Thyroid gland (tissue), 4 donors: ENCODE results near the gene NAXD. TPM values are rescaled to one million over a fixed set of nuclear protein-coding genes. Genes with fewer than 3 reads are reported as not detected.
"Not testable (repeated sequence)": the region's sequence is repeated elsewhere in the genome, so short reads cannot be mapped to it uniquely, and the experiment has no call there.

ENCODE experiments used
- DNase-seq, 2 donors: peaks; one replicate each; pipeline ENCODE4 v3.0.0-alpha.2; 2019
- H3K27ac ChIP-seq, 3 donors: fragments of 200-600 bp; sonication (generic); 1 replicate in 2 of 3; 2 replicates in 1 of 3; pipeline ENCODE4 v1.5.1; 2016 to 2019; ENCODE audit warnings: mild to moderate bottlenecking in 1 of 3, moderate library complexity in 1 of 3
- H3K27me3 ChIP-seq: fragments of 200-600 bp; sonication (generic); one replicate; pipeline ENCODE4 v1.5.1; 2019
- H3K36me3 ChIP-seq, 2 donors: fragments of 200-600 bp; sonication (generic); one replicate each; pipeline ENCODE4 v1.5.1; 2016 to 2019
- H3K4me1 ChIP-seq, 2 donors: fragments of 200-600 bp; sonication (generic); one replicate each; pipeline ENCODE4 v1.5.1; 2017 to 2019
- H3K4me3 ChIP-seq, 3 donors: fragments of 200-600 bp; sonication (generic); replicated peaks in 1 of 3; 1 replicate in 2 of 3; 2 replicates in 1 of 3; pipeline ENCODE4 v1.5.1; 2016; ENCODE audit warnings: mild to moderate bottlenecking in 1 of 3
- H3K9me3 ChIP-seq: fragments of 200-600 bp; sonication (generic); one replicate; pipeline ENCODE4 v1.5.1; 2017
- POLR2A ChIP-seq, 2 donors: fragments of 450-650 bp; IDR thresholded peaks; one replicate each; pipeline ENCODE4 v1.6.1; 2017; ENCODE audit warnings: antibody characterized with exemption in 2 of 2, mild to moderate bottlenecking in 2 of 2, moderate library complexity in 1 of 2
- WGBS, 2 donors: methylation state at CpG; one replicate each; pipeline ENCODE4 v1.1.5; 2017; 5-methylcytosine and 5-hydroxymethylcytosine counted together
- intact Hi-C: fragments of 100-400 bp; cut with DNase I; formaldehyde crosslinking; loops from one replicate; pipeline ENCODE4 v1.15.1; 2023
- total RNA-seq, 4 donors: library from RNA; depleted of rRNA; stranded (reverse); fragments of >200 nt; gene quantifications; one replicate each; pipeline ENCODE4 v1.2.3, GENCODE V29; 2016
- TF ChIP-seq, protein P1 (sequence below), 6 experiments: fragments of 200-600 bp in 3 of 6; fragments of 450-650 bp in 3 of 6; sonication (generic) in 3 of 6; IDR thresholded peaks; one replicate each; pipeline ENCODE4 v1.5.1; 2016 to 2019; ENCODE audit warnings: antibody characterized with exemption in 6 of 6, mild to moderate bottlenecking in 2 of 6, inconsistent platforms in 1 of 6, moderate library complexity in 1 of 6

NAXD gene
- total RNA-seq, 4 donors from 2014 or later, result 38.2 to 46.6 (median 42.8) TPM

DNA sequence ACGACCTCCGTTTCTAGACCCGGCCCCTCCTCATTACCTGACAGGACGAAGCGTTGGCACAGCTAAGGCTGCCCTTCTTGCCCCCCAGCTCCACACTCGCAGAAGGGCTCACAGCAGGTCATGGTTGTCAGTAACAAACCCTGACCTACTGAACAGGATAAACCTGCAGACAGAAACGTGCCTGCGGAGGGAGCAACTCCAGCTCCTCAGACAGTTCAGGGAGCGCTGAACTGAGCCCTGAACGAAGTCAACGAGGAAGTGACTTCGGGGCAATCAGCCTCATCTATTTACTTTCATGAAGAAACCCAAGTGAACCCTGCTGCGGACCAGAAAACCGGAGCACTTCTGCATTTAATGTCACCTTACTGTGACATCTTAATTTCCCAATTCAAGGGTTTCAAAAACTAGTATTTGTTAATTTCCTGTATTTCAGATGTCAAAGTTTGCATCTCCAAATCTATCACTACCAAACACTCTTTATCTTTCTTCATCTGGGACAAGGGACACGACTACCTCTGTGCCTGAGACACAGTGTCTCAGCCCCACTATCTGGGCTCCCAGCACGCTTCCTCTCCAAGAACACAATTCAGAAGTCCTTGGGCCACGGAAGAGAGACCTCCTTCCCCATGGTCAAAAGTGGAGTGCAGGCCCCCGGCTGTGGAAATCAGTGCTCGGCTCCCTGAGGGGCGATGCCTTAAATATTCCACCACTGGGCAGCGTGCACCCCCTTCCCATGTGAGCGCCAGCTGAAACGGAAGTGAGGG, 50.3 kb downstream of the NAXD start:
- H3K27ac ChIP-seq, result no peak overlapping the region
- no peaks in the 10 kb centered on the region for H3K27me3 ChIP-seq
- 89% methylated on average over 23 of the region's 23 CpGs for WGBS, 2 donors
- no peaks in the 10 kb centered on the region for H3K4me1 ChIP-seq
- intact Hi-C loops, result no loop called here
- peaks cover 33 to 39% of the 10 kb centered on the region in 2 donors for H3K36me3 ChIP-seq
- TF ChIP-seq POLR2A (IDR thresholded peaks at IDR 0.05), result no peak
- TF ChIP-seq, protein P1, sequence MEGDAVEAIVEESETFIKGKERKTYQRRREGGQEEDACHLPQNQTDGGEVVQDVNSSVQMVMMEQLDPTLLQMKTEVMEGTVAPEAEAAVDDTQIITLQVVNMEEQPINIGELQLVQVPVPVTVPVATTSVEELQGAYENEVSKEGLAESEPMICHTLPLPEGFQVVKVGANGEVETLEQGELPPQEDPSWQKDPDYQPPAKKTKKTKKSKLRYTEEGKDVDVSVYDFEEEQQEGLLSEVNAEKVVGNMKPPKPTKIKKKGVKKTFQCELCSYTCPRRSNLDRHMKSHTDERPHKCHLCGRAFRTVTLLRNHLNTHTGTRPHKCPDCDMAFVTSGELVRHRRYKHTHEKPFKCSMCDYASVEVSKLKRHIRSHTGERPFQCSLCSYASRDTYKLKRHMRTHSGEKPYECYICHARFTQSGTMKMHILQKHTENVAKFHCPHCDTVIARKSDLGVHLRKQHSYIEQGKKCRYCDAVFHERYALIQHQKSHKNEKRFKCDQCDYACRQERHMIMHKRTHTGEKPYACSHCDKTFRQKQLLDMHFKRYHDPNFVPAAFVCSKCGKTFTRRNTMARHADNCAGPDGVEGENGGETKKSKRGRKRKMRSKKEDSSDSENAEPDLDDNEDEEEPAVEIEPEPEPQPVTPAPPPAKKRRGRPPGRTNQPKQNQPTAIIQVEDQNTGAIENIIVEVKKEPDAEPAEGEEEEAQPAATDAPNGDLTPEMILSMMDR (IDR thresholded peaks at IDR 0.05), result no peak
- H3K9me3 ChIP-seq, result no peaks in the 10 kb centered on the region
- no peak overlapping the region for H3K4me3 ChIP-seq
- DNase-seq, result no peak

DNA sequence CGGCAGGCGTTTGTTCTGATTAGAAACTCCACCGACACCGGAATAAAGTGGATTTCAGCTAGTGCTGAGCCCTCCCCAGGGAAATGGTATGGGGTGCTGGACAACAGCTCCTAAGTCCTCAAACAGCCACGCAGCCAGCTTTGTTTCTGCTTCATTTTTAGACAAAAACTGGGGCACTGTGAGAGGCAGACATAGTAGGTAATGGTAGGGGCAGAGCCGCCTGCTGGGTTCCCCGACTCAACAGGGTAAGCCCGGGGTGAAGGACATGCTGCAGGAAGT, 50.8 kb downstream of the NAXD start:
- Histone ChIP-seq H3K27ac (no peak overlapping the region), H3K9me3 (no peaks in the 10 kb centered on the region), H3K4me3 (no peak overlapping the region), H3K36me3 (peaks cover 33 to 39% of the 10 kb centered on the region in 2 donors), H3K27me3 (no peaks in the 10 kb centered on the region), H3K4me1 (no peaks in the 10 kb centered on the region)
- WGBS, 2 donors, result 91 to 95% methylated on average over 7 to 8 of the region's 8 CpGs
- no peak for DNase-seq
- TF ChIP-seq, protein P1 (IDR thresholded peaks at IDR 0.05), result no peak
- TF ChIP-seq POLR2A (IDR thresholded peaks at IDR 0.05), result no peak
- intact Hi-C loops, result no loop called here

DNA sequence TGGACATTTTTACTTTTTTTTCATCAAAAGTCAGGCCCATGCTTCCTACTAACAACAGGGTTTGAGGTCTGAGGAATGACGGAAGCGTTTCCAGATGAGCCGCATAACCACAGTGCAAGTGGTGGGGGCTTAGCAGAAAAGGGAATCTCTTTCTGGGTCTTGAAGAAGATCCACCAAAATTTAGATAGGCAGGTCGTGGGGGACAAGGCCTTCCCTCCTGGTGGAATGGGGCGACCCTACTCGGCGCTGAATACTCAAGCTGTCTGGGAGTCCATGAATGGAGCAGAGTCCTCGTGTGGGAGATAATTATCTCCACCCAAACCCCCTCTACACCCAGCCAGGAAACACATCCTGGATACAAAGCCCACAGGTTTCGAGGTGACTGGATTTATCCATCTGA, 53.7 kb downstream of the NAXD start:
- no peaks in the 10 kb centered on the region for H3K9me3 ChIP-seq
- H3K4me3 ChIP-seq, result no peak overlapping the region
- DNase-seq, result no peak
- no peaks in the 10 kb centered on the region for H3K4me1 ChIP-seq
- TF ChIP-seq, protein P1 (IDR thresholded peaks at IDR 0.05), result no peak
- no peak for TF ChIP-seq POLR2A (IDR thresholded peaks at IDR 0.05)
- WGBS, 2 donors, result 92 to 95% methylated on average over 9 of the region's 9 CpGs
- peaks cover 17 to 35% of the 10 kb centered on the region in 2 donors for H3K36me3 ChIP-seq
- no peaks in the 10 kb centered on the region for H3K27me3 ChIP-seq
- intact Hi-C loops, result no loop called here
- H3K27ac ChIP-seq, result no peak overlapping the region

DNA sequence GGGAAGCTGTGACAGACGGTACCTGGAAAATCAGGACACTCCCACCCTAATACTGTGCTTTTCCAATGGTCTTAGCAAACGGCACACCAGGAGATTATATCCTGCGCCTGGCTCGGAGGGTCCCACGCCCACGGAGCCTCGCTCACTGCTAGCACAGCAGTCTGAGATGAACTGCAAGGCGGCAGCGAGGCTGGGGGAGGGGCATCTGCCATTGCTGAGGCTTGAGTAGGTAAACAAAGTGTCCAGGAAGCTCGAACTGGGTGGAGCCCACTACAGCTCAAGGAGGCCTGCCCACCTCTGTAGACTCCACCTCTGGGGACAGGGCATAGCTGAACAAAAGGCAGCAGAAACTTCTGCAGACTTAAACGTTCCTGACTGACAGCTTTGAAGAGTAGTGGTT, 54.5 kb downstream of the NAXD start:
- WGBS, 2 donors, result 94 to 96% methylated on average over 9 to 11 of the region's 11 CpGs
- peaks cover 17 to 30% of the 10 kb centered on the region in 2 donors for H3K36me3 ChIP-seq
- DNase-seq, H3K4me1 ChIP-seq, H3K4me3 ChIP-seq, H3K27ac ChIP-seq, H3K9me3 ChIP-seq, intact Hi-C loops, H3K27me3 ChIP-seq: not testable (repeated sequence)

DNA sequence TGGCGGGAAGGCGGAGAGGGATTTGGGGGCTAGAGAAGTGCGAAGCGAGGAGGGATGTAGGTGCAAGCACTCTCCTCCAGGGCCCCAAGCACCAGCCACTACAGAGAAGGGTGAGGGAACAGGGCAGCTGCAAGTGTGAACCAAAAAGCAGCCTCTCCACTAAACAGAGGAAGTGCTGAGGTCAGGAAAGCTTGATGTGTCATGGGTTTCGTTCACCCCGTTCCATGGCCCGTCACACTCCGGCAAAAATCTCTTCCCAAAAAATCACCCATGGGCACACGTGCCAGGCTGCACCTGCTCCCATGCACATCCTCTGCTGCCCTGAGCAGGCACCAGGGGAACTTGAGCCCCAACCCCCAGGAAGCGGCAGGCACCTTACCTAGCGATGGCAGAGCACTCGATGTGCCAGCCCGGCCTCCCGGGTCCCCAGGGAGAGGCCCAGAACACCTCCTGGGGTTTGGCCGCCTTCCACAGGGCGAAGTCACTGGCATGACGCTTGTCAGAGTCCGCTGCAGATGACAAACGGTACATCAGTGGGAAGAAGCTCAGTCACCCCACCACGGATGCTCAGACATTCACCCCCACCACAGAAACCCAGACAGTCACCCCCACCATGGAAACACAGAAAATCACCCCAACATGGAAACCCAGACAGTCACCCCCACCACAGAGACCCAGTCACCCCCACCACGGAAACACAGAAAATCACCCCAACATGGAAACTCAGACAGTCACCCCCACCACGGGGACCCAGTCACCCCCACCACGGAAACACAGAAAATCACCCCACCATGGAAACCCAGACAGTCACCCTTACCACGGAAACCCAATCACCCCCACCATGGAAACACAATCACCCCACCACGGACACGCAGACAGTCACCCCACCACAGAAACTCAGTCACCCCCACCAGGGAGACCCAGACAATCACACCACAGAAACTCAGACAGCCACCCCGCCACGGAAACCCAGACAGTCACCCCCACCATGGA, 61.5 kb downstream of the NAXD start:
- TF ChIP-seq, protein P1 (IDR thresholded peaks at IDR 0.05), result no peak
- no peak for TF ChIP-seq POLR2A (IDR thresholded peaks at IDR 0.05)
- peaks cover 13 to 14% of the 10 kb centered on the region in 2 donors for H3K36me3 ChIP-seq
- H3K4me3 ChIP-seq, result no peak overlapping the region
- peak in 1 of 2 donors; percentile 18 for DNase-seq
- intact Hi-C loops, result no loop called here
- no peak overlapping the region for H3K27ac ChIP-seq
- H3K27me3 ChIP-seq, result no peaks in the 10 kb centered on the region
- 88 to 92% methylated on average over 12 to 28 of the region's 28 CpGs for WGBS, 2 donors
- H3K4me1 ChIP-seq, result no peaks in the 10 kb centered on the region
- H3K9me3 ChIP-seq, result no peaks in the 10 kb centered on the region
